GM21447 (cell line): ENCODE results near the gene VRK3.
"Not testable (repeated sequence)": the region's sequence is repeated elsewhere in the genome, so short reads cannot be mapped to it uniquely, and the experiment has no call there.

ENCODE experiments used
- ATAC-seq: cut with Tn5 transposase; IDR thresholded peaks from one replicate; pipeline ENCODE4 v1.9.1; 2021; ENCODE audit not compliant: unreplicated experiment

Gene VRK3

GRCh38 chr19:49958144-49958543 lies 67.0 kb downstream of the VRK3 start:
- not testable (repeated sequence) for ATAC-seq

- no peak for ATAC-seq
These were observed 67.8 kb downstream of the VRK3 start for GRCh38 chr19:49957262-49957915.

GRCh38 chr19:49956115-49956495 lies 69.1 kb downstream of the VRK3 start:
- ATAC-seq = no peak

GRCh38 chr19:49954933-49955332 lies 70.2 kb downstream of the VRK3 start:
- ATAC-seq = no peak

- no peak for ATAC-seq
These were observed 70.9 kb downstream of the VRK3 start for GRCh38 chr19:49954092-49954829.

GRCh38 chr19:49953416-49953815 lies 71.8 kb downstream of the VRK3 start:
- no peak for ATAC-seq

GRCh38 chr19:49952906-49953305 lies 72.3 kb downstream of the VRK3 start:
- no peak for ATAC-seq

GRCh38 chr19:49952479-49952836 lies 72.7 kb downstream of the VRK3 start:
- no peak for ATAC-seq

GRCh38 chr19:49951806-49952478 lies 73.2 kb downstream of the VRK3 start:
- ATAC-seq = no peak

- no peak for ATAC-seq
These were observed 74.1 kb downstream of the VRK3 start for GRCh38 chr19:49950956-49951526.

GRCh38 chr19:49950590-49950948 lies 74.6 kb downstream of the VRK3 start:
- no peak for ATAC-seq

GRCh38 chr19:49949742-49950589 lies 75.2 kb downstream of the VRK3 start:
- no peak for ATAC-seq

- ATAC-seq = no peak
These were observed 78.8 kb downstream of the VRK3 start for GRCh38 chr19:49946415-49946814.

- ATAC-seq = not testable (repeated sequence)
These were observed 80.6 kb downstream of the VRK3 start for GRCh38 chr19:49944567-49944966.

GRCh38 chr19:49940482-49940791 lies 84.7 kb downstream of the VRK3 start:
- ATAC-seq = no peak

GRCh38 chr19:49939721-49940481 lies 85.3 kb downstream of the VRK3 start:
- no peak for ATAC-seq

GRCh38 chr19:49938662-49939061 lies 86.5 kb downstream of the VRK3 start:
- no peak for ATAC-seq

GRCh38 chr19:49937750-49938381 lies 87.3 kb downstream of the VRK3 start:
- ATAC-seq = no peak

GRCh38 chr19:49936549-49936948 lies 88.6 kb downstream of the VRK3 start:
- no peak for ATAC-seq

GRCh38 chr19:49933643-49934042 lies 91.5 kb downstream of the VRK3 start:
- ATAC-seq = no peak
